ENCODE measurements around the gene GAST. TPM values are rescaled to one million over a fixed set of nuclear protein-coding genes. Genes with fewer than 3 reads are reported as not detected.

The GAST gene
- not detected for polyA plus RNA-seq (2013, experiment 1 of 2)
- not detected for polyA plus RNA-seq (2013, experiment 2 of 2)

GRCh38 chr17:41711669-41712400 is at the start of gene GAST:
TSS of gene GAST (plus strand) at chr17:41712331. CDS start at chr17:41715437, 3,106 bp downstream.
- H3K9me3 ChIP-seq (replicated peaks in 1 of 2; ENCODE audit: control insufficient read depth in 2 of 2, insufficient read depth in 1 of 2, low read depth in 1 of 2, low read length in 2 of 2) = peaks cover 0 to 2% of the 10 kb centered on the region in 2 donors
- no peak within 1 kb of the TSS for H4K8ac ChIP-seq (ENCODE audit: low read depth, low read length)
- no peak for DNase-seq (ENCODE audit: low spot score)
- H3K23ac ChIP-seq (ENCODE audit: low read depth, low read length, poor library complexity) = no peak within 1 kb of the TSS
- no peak within 1 kb of the TSS for H4K91ac ChIP-seq (ENCODE audit: low read depth, low read length, poor library complexity)
- H3K18ac ChIP-seq (ENCODE audit: low read length) = peak within 1 kb of the TSS; percentile 67
- peaks cover 2 to 7% of the 10 kb centered on the region in 2 donors for H3K4me1 ChIP-seq (ENCODE audit: control insufficient read depth in 2 of 2, insufficient read depth in 1 of 2, low read depth in 1 of 2, low read length in 2 of 2)
- H2BK5ac ChIP-seq (ENCODE audit: low read length) = no peak within 1 kb of the TSS
- H2BK12ac ChIP-seq (ENCODE audit: low read length) = no peak within 1 kb of the TSS
- H3K4me2 ChIP-seq (ENCODE audit: insufficient read depth, low read length, poor library complexity, severe bottlenecking) = no peak within 1 kb of the TSS
- WGBS, 2 donors (ENCODE audit: extremely low coverage in 2 of 2, insufficient read length in 2 of 2, insufficient replicate concordance in 1 of 2) = no CpG with 5 or more reads among the region's 12 CpGs
- H2AFZ ChIP-seq (ENCODE audit: low read length) = no peak within 1 kb of the TSS
- peak within 1 kb of the TSS; percentile 53 for H3K9ac ChIP-seq (ENCODE audit: low read depth, low read length, poor library complexity)
- H3K36me3 ChIP-seq (replicated peaks in 1 of 2; ENCODE audit: control insufficient read depth in 2 of 2, insufficient read depth in 2 of 2, low read length in 2 of 2) = no peaks in the 10 kb centered on the region
- no peaks in the 10 kb centered on the region for H3K27me3 ChIP-seq (ENCODE audit: control insufficient read depth in 3 of 3, insufficient read depth in 3 of 3, low read depth in 1 of 3, low read length in 3 of 3)
- H3K4me3 ChIP-seq (ENCODE audit: low read length in 2 of 2) = no peak within 1 kb of the TSS
- no peaks in the 10 kb centered on the region for H3K79me1 ChIP-seq (ENCODE audit: low read depth, low read length)
- no peak within 1 kb of the TSS for H2BK15ac ChIP-seq (ENCODE audit: low read length)
- H3K14ac ChIP-seq (ENCODE audit: low read length) = no peak within 1 kb of the TSS
- no peak within 1 kb of the TSS for H2AK5ac ChIP-seq (ENCODE audit: low read depth, low read length)
- H2BK120ac ChIP-seq (ENCODE audit: low read depth, low read length) = no peak within 1 kb of the TSS
- no peak within 1 kb of the TSS for H3K4ac ChIP-seq (ENCODE audit: low read length)
- H3K27ac ChIP-seq (replicated peaks; ENCODE audit: low read length) = no peak within 1 kb of the TSS

- H3K18ac ChIP-seq (ENCODE audit: low read length) = no peak overlapping the region
- H2BK15ac ChIP-seq (ENCODE audit: low read length) = no peak overlapping the region
- H2BK12ac ChIP-seq (ENCODE audit: low read length) = no peak overlapping the region
- no peak overlapping the region for H3K23ac ChIP-seq (ENCODE audit: low read depth, low read length, poor library complexity)
- no peaks in the 10 kb centered on the region for H3K79me1 ChIP-seq (ENCODE audit: low read depth, low read length)
- peaks cover 8 to 11% of the 10 kb centered on the region in 2 donors for H3K4me1 ChIP-seq (ENCODE audit: control insufficient read depth in 2 of 2, insufficient read depth in 1 of 2, low read depth in 1 of 2, low read length in 2 of 2)
- no peak overlapping the region for H3K9ac ChIP-seq (ENCODE audit: low read depth, low read length, poor library complexity)
- H3K27me3 ChIP-seq (ENCODE audit: control insufficient read depth in 3 of 3, insufficient read depth in 3 of 3, low read depth in 1 of 3, low read length in 3 of 3) = peaks cover 0 to 26% (median 8%) of the 10 kb centered on the region in 3 experiments
- H4K8ac ChIP-seq (ENCODE audit: low read depth, low read length) = no peak overlapping the region
- no peak overlapping the region for H2BK5ac ChIP-seq (ENCODE audit: low read length)
- no peak overlapping the region for H2AFZ ChIP-seq (ENCODE audit: low read length)
- no peak overlapping the region for H4K91ac ChIP-seq (ENCODE audit: low read depth, low read length, poor library complexity)
- H2BK120ac ChIP-seq (ENCODE audit: low read depth, low read length) = no peak overlapping the region
- no peak overlapping the region for H3K4me2 ChIP-seq (ENCODE audit: insufficient read depth, low read length, poor library complexity, severe bottlenecking)
- H3K4ac ChIP-seq (ENCODE audit: low read length) = no peak overlapping the region
- H3K9me3 ChIP-seq (replicated peaks in 1 of 2; ENCODE audit: control insufficient read depth in 2 of 2, insufficient read depth in 1 of 2, low read depth in 1 of 2, low read length in 2 of 2) = no peaks in the 10 kb centered on the region
- H3K36me3 ChIP-seq (replicated peaks in 1 of 2; ENCODE audit: control insufficient read depth in 2 of 2, insufficient read depth in 2 of 2, low read length in 2 of 2) = no peaks in the 10 kb centered on the region
- no CpG with 5 or more reads among the region's 8 CpGs for WGBS, 2 donors (ENCODE audit: extremely low coverage in 2 of 2, insufficient read length in 2 of 2, insufficient replicate concordance in 1 of 2)
- H3K27ac ChIP-seq (replicated peaks; ENCODE audit: low read length) = no peak overlapping the region
- H3K14ac ChIP-seq (ENCODE audit: low read length) = no peak overlapping the region
- H3K4me3 ChIP-seq (ENCODE audit: low read length in 2 of 2) = no peak overlapping the region
- H2AK5ac ChIP-seq (ENCODE audit: low read depth, low read length) = no peak overlapping the region
- no peak for DNase-seq (ENCODE audit: low spot score)
Observed at GRCh38 chr17:41663451-41664171, 48.5 kb upstream of the GAST start.

DNA sequence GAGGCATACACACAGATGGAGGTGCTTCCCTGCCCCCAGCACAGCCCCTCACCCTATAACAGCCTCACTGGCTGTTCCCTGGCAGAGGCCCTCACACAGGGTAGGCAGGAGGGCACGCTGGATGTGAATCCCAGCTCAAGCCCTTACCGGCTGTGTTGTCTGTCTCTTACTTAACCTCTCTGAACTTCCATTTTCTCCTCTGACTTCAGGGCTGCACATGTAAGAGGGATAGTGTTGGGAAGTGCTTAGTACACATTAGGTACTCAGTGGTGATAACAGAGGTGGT is 48.0 kb upstream of the GAST start:
- Histone ChIP-seq H3K9me3 (replicated peaks in 1 of 2; ENCODE audit: control insufficient read depth in 2 of 2, insufficient read depth in 1 of 2, low read depth in 1 of 2, low read length in 2 of 2) (no peaks in the 10 kb centered on the region), H3K27me3 (ENCODE audit: control insufficient read depth in 3 of 3, insufficient read depth in 3 of 3, low read depth in 1 of 3, low read length in 3 of 3) (peaks cover 0 to 25% (median 8%) of the 10 kb centered on the region in 3 experiments), H2BK15ac (ENCODE audit: low read length) (no peak overlapping the region), H2BK12ac (ENCODE audit: low read length) (no peak overlapping the region), H3K79me1 (ENCODE audit: low read depth, low read length) (no peaks in the 10 kb centered on the region), H3K27ac (replicated peaks; ENCODE audit: low read length) (no peak overlapping the region), H2AFZ (ENCODE audit: low read length) (no peak overlapping the region), H4K91ac (ENCODE audit: low read depth, low read length, poor library complexity) (no peak overlapping the region), H2BK5ac (ENCODE audit: low read length) (no peak overlapping the region), H3K14ac (ENCODE audit: low read length) (no peak overlapping the region), H3K36me3 (replicated peaks in 1 of 2; ENCODE audit: control insufficient read depth in 2 of 2, insufficient read depth in 2 of 2, low read length in 2 of 2) (no peaks in the 10 kb centered on the region), H3K4me3 (ENCODE audit: low read length in 2 of 2) (no peak overlapping the region), H4K8ac (ENCODE audit: low read depth, low read length) (no peak overlapping the region), H2AK5ac (ENCODE audit: low read depth, low read length) (no peak overlapping the region), H3K9ac (ENCODE audit: low read depth, low read length, poor library complexity) (peak overlapping the region; percentile 7), H3K4ac (ENCODE audit: low read length) (no peak overlapping the region), H3K4me1 (ENCODE audit: control insufficient read depth in 2 of 2, insufficient read depth in 1 of 2, low read depth in 1 of 2, low read length in 2 of 2) (peaks cover 8 to 11% of the 10 kb centered on the region in 2 donors), H2BK120ac (ENCODE audit: low read depth, low read length) (no peak overlapping the region), H3K4me2 (ENCODE audit: insufficient read depth, low read length, poor library complexity, severe bottlenecking) (no peak overlapping the region), H3K23ac (ENCODE audit: low read depth, low read length, poor library complexity) (no peak overlapping the region), H3K18ac (ENCODE audit: low read length) (no peak overlapping the region)
- no peak for DNase-seq (ENCODE audit: low spot score)
- no CpG with 5 or more reads among the region's 2 CpGs for whole genome bisulfite sequencing, 2 donors (ENCODE audit: extremely low coverage in 2 of 2, insufficient read length in 2 of 2, insufficient replicate concordance in 1 of 2)
